ENCODE measurements around the gene RAB11FIP4.

The RAB11FIP4 gene

DNA sequence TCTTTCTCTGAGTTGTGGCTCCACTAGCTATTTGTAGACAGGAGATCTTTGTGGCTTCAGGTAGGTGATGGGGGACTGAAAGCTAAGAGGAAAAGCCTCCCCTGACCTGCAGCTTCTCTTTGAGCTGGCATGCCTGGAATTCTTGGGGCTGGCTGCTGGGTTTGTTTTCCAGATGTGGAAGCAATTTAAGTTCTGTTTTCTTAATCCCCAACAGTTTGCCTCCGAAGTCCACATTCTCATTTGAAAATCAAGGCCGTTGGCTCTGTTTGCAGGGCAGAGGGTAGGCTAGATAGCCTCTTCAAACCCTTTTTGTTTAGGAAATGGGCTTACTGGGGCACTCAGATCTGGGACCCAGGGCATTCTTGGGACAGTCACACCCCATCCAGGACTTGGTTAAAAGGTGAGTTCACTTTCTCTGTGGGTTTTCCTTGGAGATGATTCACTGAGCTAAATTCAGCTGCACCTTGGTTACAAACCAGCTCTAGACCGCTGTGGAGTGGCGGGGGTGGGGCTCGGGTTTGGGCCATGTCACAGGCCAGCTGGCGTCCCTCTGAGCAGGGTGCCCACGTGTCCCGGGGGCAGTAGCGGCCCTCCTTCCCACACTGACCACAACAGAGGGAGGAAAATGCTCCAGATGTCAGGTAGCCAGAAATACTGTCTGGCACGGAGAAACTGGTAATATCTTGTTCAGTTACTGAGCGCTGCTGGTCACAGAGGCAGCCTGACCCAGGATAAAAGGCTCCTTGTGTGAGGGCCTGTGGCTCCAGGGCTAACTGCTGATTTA is 108.5 kb downstream of the RAB11FIP4 start:
- DNase-seq (ENCODE audit: low spot score), result no peak

DNA sequence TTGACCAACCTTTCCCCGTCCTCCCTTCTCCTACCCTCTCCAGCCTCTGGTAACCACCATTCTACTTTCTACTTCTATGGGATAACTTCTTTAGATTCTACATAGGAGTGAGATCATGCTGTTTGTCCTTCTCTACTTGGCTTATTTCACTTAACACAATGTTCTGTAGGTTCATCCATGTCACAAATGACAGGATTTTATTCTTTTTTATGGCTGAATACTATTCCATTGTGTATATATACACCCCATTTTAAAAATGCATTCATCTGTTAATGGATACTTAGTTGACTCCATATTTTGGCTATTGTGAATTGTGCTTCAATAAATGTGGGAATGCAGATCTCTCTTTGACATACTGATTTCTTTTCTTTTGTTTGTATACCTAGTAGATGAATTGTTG is 115.0 kb downstream of the RAB11FIP4 start:
- no peak for DNase-seq (ENCODE audit: low spot score)

DNA sequence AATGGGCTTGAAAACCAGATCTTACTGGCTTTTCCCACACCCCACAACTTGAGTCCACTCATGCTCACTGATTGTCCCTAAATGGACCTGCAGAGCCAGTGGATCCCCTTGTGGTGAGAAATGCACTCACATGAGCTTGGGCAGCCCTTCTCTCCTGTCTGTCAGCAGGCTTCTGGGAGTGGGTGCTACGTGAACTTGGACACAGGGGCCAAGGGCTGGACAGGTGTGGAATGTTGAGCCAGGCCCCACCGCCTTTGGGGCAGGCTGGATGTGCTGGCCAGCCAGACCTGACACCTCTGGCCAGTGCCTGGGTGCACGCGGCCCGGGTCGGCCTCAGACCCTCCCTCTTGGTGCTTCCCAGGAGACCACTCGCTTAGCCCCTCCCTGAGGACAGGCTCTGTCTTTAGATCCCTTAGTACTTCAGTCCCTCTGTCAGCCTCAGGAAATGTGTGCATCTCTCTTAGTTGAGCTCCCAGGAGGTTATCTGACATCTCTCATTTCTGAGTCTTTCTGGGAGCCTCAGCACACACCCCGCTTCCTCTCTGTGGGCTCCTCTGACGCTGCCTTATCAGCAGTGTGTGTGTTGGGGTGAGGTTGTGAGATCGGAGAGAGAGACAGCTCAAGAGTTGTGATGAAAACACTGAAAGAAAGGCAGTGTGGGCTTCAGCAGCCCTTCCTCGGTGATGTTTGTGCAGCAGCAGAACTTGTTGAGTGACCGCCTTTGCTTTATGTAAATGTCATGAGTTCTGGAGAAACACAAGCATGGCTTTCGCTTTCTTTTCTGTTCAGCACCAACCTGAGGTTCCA is 117.0 kb downstream of the RAB11FIP4 start:
- DNase-seq (ENCODE audit: low spot score), result no peak

DNA sequence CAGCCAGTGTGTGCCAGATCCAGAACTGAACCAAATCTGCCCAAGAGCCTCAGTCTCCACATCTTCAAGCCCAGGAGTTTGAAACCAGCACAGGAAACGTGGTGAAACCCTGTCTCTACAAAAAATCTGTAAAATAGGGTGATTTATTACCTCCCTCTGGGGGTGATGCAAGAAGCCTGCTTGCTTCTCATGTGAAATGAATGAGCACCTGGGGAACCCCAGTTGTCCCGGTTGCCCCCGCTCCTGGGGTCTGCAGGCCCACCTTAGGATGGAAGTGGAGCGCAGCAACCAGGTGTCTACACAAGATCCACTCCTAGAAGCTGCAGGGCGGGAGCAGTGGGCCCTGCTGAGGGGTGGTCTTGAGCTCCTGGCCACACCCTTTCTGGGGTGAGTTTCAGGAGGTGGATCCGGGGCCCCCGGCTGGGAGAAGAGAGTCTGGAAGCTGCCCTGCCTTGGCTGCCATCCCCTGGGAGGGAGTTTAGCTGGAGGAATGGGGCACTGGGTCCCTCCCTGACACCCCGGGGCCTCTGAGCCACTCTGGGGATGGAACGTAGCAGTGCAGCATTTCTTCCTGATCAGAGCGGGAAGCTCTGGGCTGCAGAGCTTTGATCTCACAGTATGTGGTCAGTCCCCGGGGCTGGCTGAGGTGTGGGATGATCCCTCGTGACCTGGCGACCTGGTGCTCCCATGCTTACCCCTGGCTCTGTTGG is 117.8 kb downstream of the RAB11FIP4 start:
- no peak for DNase-seq (ENCODE audit: low spot score)

DNA sequence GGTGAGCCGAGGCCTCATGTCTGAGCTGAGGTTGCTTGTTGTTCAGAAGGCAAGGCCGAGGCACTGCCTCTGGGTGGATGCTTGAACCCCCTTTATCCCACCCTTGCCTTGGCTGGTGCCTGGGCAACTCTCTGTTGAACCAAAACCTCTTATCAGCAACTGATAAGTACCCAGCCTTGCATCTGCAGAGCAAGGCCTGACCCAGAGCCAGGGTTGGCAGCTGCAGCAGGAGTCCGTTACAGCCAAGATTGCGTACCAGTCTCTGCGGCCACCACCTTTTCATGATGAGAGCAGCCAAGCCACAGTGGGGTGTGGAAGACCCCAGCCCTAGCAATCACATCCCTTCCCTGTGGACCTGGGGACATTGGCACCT is 118.3 kb downstream of the RAB11FIP4 start:
- DNase-seq (ENCODE audit: low spot score), result no peak

DNA sequence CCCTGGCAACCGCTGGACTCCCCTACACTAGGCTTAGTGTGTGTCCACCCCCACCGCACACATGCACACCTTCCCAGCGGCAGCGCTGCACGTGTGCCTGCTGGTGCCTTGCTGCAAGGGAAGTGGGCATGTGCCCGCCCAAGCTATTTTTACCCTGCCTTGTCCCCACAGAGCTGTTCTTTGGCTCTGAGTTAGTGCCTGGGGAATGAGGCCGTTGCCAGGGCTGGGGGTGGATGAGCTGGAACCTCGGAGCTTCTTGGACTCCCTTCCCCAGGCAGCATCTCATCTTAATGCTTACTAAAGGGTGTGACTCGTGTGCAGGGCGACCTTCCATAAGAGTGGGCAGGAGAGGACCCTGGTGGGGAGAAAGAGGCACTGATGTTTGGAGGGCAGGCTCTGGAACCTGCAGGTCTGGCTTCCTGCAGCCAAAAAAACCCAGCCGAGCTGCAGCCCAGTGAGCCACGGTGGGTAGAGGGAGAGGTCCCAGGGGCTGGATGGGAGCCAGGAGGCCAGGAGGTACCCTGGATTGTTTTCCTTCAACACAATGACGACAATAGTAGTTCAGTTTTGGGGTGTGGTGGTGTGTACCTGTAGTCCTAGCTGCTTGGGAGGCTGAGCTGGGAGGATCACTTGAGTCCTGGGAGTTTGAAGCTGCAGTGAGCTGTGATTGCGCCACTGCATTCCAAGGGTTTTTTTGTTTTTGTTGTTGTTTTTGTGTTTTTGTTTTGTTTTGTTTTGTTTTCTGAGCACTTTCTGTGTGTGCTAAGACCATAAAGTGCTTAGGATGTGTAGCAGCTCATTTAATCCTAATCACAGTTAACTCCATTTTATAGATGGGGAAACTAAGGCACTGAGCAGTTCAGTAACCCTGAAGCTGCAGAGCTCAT is 119.1 kb downstream of the RAB11FIP4 start:
- DNase-seq (ENCODE audit: low spot score), result no peak

DNA sequence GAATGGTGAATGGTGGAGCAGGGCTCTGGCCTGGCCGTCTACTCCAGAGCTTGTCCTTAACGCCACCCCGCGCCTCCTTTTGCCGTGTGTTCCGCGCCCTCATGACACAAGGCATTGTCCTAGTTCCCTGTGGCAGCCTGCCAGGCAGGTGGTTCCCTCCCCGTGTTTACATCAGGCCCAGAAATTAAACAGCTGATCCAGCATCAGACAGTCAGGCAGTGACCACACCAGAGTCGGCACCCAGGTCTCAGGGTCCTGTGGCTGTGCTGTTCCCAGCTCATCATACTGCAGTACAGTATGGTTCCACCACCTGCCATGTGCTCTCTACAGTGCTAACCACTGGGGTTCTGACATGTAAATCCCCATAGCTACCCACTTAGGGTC is 119.7 kb downstream of the RAB11FIP4 start:
- DNase-seq (ENCODE audit: low spot score), result no peak

- DNase-seq (ENCODE audit: low spot score), result no peak
Observed at GRCh38 chr17:31511580-31511979, 120.1 kb downstream of the RAB11FIP4 start.

DNA sequence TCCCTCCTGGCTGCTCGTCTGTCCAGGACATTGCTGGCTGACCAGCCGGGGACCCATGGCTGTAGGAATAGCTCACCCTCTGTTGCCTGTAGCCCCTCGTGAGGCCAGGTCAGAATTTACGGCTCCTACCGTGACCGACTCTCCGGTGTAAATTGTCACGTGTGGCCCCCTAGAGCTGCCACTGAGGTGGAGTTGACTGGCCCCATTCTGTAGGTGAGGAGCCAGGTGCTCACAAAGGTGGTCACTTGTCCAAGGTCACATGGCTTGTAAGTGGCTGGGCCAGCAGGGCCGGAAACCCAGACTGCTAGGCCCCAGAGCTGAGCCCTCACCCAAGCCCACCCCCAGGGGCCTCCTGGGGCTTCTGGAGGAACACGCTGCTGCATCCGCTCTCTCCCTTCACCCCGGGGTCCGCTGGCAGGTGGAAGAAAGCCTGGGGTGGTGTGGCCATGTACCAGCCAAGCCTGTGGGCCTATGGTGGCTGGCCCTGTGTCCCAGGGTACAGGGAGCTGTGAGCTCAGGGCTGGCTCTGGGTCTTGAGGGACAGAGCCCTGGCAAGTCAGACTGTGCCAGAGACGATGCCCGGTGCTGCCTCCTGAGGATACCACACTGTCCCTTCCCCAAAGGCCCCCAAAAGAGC is 120.7 kb downstream of the RAB11FIP4 start:
- no peak for DNase-seq (ENCODE audit: low spot score)

- DNase-seq (ENCODE audit: low spot score), result no peak
Observed at GRCh38 chr17:31512796-31513195, 121.3 kb downstream of the RAB11FIP4 start.

- no peak for DNase-seq (ENCODE audit: low spot score)
Observed at GRCh38 chr17:31513731-31514427, 122.4 kb downstream of the RAB11FIP4 start.

DNA sequence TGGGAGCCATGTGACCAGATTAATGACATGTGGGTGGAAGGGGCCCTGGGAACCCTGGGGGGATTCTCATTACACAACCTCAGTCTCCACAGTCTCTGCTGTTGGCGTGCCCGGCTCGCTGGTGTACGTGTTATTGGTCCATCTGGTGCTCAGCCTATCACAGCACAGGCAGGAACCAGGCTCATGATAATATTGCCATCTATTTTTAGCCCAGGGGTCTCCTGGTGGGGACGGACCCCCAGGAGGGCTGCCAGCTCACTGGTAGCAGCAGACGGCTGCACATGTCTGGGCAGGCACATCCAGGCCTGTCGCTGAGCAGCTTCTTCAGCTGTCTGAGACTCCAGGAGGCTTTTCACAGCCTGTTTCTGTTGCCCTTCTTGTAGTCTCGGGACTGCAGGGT is 123.8 kb downstream of the RAB11FIP4 start:
- no peak for DNase-seq (ENCODE audit: low spot score)

DNA sequence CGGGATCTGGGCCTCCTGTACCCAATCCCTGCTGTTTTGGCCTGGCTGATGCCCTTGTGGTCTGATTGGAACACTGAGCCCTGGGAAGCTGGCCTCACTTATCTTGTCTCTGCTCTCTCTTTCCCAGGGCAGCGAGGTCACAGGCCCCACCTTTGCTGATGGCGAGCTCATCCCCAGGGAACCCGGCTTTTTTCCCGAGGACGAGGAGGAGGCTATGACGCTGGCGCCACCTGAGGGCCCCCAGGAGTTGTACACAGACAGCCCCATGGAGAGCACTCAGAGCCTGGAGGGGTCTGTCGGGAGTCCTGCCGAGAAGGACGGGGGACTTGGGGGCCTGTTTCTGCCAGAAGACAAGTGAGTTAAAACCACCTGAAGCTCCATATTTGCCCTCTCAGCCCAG is 126.0 kb downstream of the RAB11FIP4 start:
- no peak for DNase-seq (ENCODE audit: low spot score)

DNA sequence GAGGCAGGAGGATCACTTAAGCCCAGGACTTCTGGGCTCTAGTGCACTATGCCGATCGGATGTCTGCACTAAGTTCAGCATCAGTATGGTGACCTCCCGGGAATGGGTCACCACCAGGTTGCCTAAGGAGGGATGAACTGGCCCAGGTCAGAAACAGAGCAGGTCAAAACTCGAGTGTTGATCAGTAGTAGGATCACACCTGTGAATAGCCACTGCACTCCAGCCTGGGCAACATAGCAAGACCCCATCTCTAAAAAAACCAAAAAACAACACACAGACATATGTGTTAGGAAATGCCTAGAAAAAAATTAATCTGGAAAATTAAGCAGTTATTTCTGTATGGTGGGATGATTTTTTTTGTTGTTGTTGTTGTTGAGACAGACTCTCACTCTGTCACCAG is 127.0 kb downstream of the RAB11FIP4 start:
- no peak for DNase-seq (ENCODE audit: low spot score)

DNA sequence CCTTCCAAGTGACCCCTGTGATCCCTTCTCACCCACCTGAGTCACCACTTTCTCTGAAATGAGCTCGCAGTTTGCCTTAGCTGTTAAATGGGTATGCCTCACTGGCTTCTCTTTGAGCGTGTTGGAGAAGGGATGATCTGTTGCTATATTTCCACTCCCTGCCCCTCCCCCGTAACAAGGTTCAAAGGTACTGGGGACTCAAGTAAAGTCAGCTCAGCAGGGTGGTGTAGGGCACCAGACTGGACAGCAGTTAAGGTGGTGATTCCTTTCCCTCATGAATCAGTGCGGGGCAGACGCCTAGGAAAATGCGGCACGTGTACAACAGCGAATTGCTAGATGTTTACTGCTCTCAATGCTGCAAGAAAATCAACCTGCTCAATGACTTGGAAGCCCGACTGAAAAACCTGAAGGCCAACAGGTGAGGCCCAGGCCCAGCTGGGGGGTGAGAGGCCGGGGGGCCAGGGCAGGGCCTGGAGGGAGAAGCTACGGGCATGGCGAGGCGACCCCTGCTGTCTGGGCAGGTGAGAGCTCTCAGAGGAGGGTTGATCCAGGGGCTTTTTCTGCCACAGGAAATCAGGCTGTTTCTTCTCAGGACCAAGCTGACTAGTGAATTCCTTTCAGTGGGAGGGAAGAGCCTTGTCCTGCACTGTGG is 130.3 kb downstream of the RAB11FIP4 start:
- DNase-seq (ENCODE audit: low spot score), result no peak

DNA sequence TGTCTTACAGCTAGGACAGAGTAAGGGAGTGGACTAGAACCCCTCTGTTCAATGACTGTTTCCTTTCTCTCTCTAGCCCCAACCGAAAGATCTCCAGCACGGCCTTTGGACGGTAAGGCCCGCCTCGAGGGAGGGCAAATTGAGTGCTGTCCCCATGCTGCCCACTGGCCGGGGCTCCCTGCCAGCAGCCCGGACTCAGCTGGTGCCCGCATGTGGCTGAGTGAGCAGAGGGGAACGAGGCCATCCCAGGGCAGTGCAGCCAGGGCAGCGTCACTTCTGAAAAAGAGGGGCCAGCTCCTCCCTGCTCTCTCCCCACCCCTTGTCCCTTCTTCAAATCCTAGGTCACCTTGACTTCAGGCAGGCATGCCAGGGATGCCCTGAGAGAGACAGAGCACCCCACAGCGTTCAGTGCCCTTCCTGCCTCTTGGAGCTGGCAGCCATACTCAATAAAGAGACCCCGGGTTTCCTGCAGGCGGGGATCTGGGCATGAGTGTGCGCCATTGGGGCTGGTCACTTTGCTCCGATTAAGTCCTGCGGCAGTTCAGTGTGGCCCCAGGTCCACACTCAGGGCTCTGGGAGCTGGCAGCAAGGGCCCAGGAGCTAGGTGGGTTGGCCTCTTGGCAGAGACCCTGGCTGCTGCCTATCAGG is 130.9 kb downstream of the RAB11FIP4 start:
- DNase-seq (ENCODE audit: low spot score), result no peak

DNA sequence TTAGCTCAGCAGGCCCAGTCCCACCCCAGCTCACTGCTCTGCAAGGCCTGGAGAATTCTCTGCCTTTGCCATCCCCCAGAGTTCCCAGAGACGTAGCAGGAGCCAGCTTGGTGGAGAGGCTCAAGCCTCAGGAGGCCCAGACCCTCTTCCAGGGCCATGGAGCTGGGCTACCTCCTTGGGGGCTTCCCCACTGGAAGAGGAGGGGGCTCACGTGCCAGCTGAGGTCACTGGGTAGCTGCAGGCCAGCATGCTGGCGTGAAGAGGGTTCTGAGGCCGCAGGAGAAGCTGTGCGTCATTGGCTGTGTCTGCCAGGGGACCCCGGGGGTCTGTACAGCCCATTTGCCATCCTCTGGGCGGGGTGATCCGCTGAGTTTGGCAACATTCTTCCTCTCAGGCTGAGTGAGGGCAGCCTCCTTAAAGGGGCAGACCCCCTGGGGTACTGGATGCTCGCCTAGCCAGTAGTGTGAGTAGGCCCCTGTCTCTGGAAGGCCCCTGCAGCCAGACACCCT is 131.6 kb downstream of the RAB11FIP4 start:
- DNase-seq (ENCODE audit: low spot score), result no peak

DNA sequence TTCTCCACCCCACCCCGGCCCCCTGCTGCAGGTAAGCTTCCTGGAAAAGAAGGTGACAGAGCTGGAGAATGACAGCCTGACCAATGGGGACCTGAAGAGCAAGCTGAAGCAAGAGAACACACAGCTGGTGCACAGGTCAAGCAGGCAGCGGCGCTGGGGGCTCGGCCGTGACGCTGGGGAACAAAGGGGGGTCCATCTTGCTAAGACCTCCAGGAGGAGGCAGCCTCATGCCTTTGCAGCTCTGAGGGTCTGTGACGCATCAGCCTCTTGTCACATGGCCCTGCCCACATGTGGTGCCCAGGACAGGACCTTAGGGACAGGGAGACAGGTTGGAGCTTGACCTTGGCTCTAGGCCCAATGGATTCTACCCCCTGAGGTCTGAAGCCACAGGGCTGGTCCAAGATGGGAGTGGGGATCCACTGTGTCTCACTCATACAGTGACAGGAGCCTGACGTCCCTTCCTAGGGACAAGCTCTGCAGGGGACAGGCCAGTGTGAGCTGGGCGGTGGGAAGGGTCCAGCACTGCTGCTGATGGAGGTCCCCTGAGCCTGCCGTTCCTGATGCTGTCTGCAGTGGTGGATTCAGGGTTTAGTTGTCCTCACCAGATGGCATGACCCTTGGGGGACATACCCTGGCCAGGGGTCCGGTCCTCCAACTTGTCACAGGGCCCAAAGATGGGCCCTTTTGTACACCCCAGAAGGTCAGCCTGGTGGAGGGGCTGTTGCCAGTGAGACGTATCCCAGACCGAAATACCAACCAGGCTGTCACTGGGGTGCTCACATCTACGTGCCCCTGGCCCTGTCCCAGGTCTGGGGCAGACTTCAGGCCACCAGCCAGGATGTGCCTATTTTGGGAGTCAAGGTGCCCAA is 132.6 kb downstream of the RAB11FIP4 start:
- no peak for DNase-seq (ENCODE audit: low spot score)
